ENCODE data around the gene CNTNAP3B. TPM values are rescaled to one million over a fixed set of nuclear protein-coding genes. Genes with fewer than 3 reads are reported as not detected.
"Not testable (repeated sequence)": the region's sequence is repeated elsewhere in the genome, so short reads cannot be mapped to it uniquely, and the experiment has no call there.

Gene CNTNAP3B
- total RNA-seq, 1 donor from 2014 or later: not detected

- intact Hi-C loops (cut with micrococcal nuclease): not testable (repeated sequence)
Observed at GRCh38 chr9:41977965-41978600, 151.1 kb downstream of the CNTNAP3B start.

GRCh38 chr9:41974906-41975305 lies 154.3 kb downstream of the CNTNAP3B start:
- intact Hi-C loops (cut with micrococcal nuclease): not testable (repeated sequence)

- intact Hi-C loops (cut with micrococcal nuclease): not testable (repeated sequence)
Observed at GRCh38 chr9:41953007-41953406, 176.2 kb downstream of the CNTNAP3B start.

- intact Hi-C loops (cut with micrococcal nuclease): not testable (repeated sequence)
Observed at GRCh38 chr9:41941738-41942137, 187.5 kb downstream of the CNTNAP3B start.

- intact Hi-C loops (cut with micrococcal nuclease): not testable (repeated sequence)
Observed at GRCh38 chr9:41938143-41938542, 191.1 kb downstream of the CNTNAP3B start.

- intact Hi-C loops (cut with micrococcal nuclease): not testable (repeated sequence)
Observed at GRCh38 chr9:41935727-41936126, 193.5 kb downstream of the CNTNAP3B start.

GRCh38 chr9:41929172-41929571 lies 200.1 kb downstream of the CNTNAP3B start:
- intact Hi-C loops (cut with micrococcal nuclease): not testable (repeated sequence)

- intact Hi-C loops (cut with micrococcal nuclease): not testable (repeated sequence)
Observed at GRCh38 chr9:41917374-41917773, 211.9 kb downstream of the CNTNAP3B start.

GRCh38 chr9:41905488-41905887 lies 223.7 kb downstream of the CNTNAP3B start:
- intact Hi-C loops (cut with micrococcal nuclease): not testable (repeated sequence)

- intact Hi-C loops (cut with micrococcal nuclease): not testable (repeated sequence)
Observed at GRCh38 chr9:41902762-41903161, 226.5 kb downstream of the CNTNAP3B start.

GRCh38 chr9:41898720-41899343 lies 230.4 kb downstream of the CNTNAP3B start:
- intact Hi-C loops (cut with micrococcal nuclease): not testable (repeated sequence)

GRCh38 chr9:41874557-41874956 lies 254.7 kb downstream of the CNTNAP3B start:
- intact Hi-C loops (cut with micrococcal nuclease): not testable (repeated sequence)

- intact Hi-C loops (cut with micrococcal nuclease): not testable (repeated sequence)
Observed at GRCh38 chr9:41855422-41855821, 273.8 kb downstream of the CNTNAP3B start.

- intact Hi-C loops (cut with micrococcal nuclease): not testable (repeated sequence)
Observed at GRCh38 chr9:41851848-41852740, 277.1 kb downstream of the CNTNAP3B start.

GRCh38 chr9:41847829-41848228 lies 281.4 kb downstream of the CNTNAP3B start:
- intact Hi-C loops (cut with micrococcal nuclease): not testable (repeated sequence)

Other genes with a start within 250 kb of the CNTNAP3B start
- gene SPATA31A6, start 54.2 kb upstream of the CNTNAP3B start, total RNA-seq: not detected in 2 replicates